ENCODE measurements around the gene INKA1.
A peak's percentile ranks its signal among the peaks of the same experiment; 100 is the strongest.
"Not testable (repeated sequence)": the region's sequence is repeated elsewhere in the genome, so short reads cannot be mapped to it uniquely, and the experiment has no call there.

INKA1 gene

GRCh38 chr3:49802719-49803464 is at the start of gene INKA1:
Gene INKA1 (plus strand): TSS chr3:49803261. CDS start chr3:49803393, 132 bp downstream.
- peak; percentile 82 for DNase-seq

DNA sequence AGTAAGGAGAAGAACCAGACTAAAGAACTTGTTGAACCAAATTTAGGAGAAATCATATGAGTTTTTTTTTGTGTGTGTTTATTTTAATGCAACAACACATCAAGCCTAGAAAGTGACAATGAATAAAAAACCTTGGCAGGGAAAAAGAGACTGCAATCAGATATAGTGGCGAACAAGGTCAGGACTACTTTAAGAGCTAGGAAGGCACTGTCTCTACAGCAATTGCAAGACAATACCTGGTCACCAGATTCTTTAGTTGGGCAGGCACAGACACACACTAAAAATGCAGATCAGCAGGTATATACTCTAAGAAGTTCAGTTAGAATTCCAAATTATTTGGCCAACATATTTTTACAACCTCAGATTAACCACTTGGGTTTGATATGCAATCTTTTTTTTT is 48.5 kb upstream of the INKA1 start:
- DNase-seq: no peak

DNA sequence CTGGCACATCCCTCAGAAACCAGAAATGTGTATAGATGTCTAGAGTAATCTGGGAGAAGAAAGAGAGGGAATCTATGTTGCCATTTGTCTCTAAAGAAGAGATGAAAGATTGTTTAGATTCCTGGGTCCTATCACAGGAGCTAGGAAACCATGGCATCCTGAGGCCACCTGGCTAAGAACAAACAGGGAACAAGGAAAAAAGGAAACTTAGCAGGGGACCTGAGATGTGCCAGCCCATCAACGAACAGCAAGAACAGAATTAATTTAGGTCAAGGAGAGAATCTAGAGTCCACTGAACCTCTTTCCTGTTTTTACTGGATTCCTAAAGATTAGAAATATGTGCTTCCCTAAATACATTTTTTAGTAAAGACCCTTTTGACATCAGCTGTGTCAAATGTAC is 47.0 kb upstream of the INKA1 start:
- DNase-seq: no peak

GRCh38 chr3:49757197-49757596 is 45.9 kb upstream of the INKA1 start:
- no peak for DNase-seq

DNA sequence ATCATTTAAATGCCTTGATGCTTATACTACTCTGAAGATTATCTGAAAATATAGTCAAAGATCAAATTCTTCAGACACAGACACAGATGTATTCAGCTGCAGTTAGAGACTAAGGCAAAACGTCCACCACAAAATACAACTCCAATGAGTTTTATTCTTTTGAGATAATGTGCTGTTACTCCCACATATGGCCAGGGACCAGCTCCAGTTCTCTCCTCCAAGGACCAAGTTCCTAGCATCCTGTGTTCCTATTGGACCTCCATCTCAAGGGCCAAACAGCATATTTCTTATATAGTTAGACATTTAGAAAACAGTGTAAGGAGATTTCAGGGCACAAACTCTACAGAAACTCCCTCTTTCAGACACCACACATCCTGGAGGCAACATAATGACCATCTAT is 43.8 kb upstream of the INKA1 start:
- DNase-seq: no peak

- no peak for DNase-seq
These were observed 41.4 kb upstream of the INKA1 start for GRCh38 chr3:49761661-49762060.

- no peak for DNase-seq
These were observed 39.1 kb upstream of the INKA1 start for GRCh38 chr3:49763981-49764380.

GRCh38 chr3:49769286-49769915 is 33.7 kb upstream of the INKA1 start:
- DNase-seq: no peak

- DNase-seq: no peak
These were observed 33.1 kb upstream of the INKA1 start for GRCh38 chr3:49769926-49770325.

GRCh38 chr3:49771340-49771938 is 31.6 kb upstream of the INKA1 start:
- no peak for DNase-seq

DNA sequence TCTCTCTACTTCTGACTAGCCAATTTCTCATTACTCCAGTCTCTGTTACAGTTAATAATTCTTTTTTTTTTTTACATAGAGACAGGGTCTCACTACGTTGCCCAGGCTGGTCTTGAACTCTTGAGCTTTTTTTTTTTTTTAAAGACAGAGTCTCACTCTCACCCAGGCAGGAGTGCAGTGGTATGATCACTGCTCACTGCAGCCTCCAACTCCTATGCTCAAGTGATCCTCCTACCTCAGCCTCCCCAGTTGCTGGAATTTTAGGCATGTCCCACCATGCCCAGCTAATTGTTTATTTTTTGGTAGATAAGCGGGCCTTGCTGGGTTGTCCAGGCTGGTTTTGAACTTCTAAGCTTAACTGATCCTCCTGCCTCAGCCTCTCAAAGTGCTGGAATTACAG is 30.4 kb upstream of the INKA1 start:
- no peak for DNase-seq

DNA sequence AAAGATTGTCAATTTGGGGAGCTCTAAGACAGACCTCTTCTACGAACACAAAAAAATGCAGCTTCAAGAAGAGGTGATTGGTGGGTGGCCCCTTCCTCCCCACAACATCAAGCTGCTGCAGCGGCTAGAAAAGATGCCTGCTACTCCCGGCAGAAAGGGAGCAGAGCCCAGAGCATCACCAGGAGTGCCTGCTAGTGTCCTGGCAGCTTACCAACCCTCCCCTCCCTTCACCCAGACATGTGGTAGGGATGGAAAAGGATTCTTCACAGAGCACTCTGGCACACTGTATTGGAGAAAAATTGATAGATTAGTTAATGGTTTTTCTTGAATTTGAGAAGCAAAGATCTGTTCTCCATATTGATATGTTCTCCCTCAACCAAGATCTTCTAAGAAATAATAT is 27.5 kb upstream of the INKA1 start:
- DNase-seq: no peak

- not testable (repeated sequence) for DNase-seq
These were observed 27.0 kb upstream of the INKA1 start for GRCh38 chr3:49776101-49776500.

GRCh38 chr3:49779358-49780079 is 23.5 kb upstream of the INKA1 start:
- no peak for DNase-seq

GRCh38 chr3:49780080-49780974 is 22.7 kb upstream of the INKA1 start:
- no peak for DNase-seq

DNA sequence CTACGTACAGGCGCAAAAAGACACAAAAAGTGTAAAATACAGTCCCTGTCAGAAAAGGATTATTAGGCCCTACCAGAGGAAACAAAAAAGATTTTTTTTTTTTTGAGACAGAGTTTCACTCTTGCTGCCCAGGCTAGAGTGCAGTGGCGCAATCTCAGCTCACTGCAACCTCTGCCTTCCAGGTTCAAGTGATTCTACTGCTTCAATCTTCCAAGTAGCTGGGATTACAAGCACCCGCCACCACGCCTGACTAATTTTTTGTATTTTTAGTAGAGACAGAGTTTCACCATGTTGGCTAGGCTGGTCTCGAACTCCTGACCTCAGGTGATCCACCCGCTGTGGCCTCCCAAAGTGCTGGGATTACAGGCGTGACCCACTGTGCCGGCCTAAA is 22.1 kb upstream of the INKA1 start:
- not testable (repeated sequence) for DNase-seq

GRCh38 chr3:49781415-49782199 is 21.5 kb upstream of the INKA1 start:
- DNase-seq: no peak

- not testable (repeated sequence) for DNase-seq
These were observed 20.8 kb upstream of the INKA1 start for GRCh38 chr3:49782277-49782676.

- no peak for DNase-seq
These were observed 17.3 kb upstream of the INKA1 start for GRCh38 chr3:49785565-49786356.

- peak; percentile 99 for DNase-seq
These were observed 16.5 kb upstream of the INKA1 start, which contains the start of gene IP6K1 for GRCh38 chr3:49786357-49787181. Gene IP6K1 (minus strand): TSS chr3:49786542. CDS start chr3:49748040, 38,502 bp downstream.
